GM19328 (cell line): ENCODE data around the gene VCL.
"Not testable (repeated sequence)": the region's sequence is repeated elsewhere in the genome, so short reads cannot be mapped to it uniquely, and the experiment has no call there.

ENCODE experiments used
- ATAC-seq: cut with Tn5 transposase; IDR thresholded peaks from one replicate; pipeline ENCODE4 v1.9.1; 2021; ENCODE audit warnings: mild to moderate bottlenecking, moderate library complexity; ENCODE audit not compliant: unreplicated experiment

The VCL gene

DNA sequence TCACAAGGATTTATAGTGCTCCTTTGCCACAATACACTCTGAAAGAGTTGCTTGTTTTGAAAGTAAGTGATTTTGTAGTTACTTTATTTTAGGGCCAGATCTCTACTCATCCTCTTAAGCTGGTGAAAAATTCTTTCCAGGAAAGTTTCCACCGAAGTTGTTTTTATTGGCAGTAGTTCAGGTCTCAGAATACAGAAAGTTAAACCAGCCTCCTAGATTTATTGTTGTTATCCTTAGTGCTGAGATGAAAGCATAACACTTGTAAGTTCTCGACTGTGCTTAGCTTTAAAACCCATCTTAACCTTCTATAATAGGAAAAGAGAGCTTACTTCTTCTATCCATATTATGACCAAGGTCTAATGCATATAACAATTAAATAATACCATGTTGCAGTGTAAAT, 147.2 kb downstream of the VCL start:
- ATAC-seq, result no peak

DNA sequence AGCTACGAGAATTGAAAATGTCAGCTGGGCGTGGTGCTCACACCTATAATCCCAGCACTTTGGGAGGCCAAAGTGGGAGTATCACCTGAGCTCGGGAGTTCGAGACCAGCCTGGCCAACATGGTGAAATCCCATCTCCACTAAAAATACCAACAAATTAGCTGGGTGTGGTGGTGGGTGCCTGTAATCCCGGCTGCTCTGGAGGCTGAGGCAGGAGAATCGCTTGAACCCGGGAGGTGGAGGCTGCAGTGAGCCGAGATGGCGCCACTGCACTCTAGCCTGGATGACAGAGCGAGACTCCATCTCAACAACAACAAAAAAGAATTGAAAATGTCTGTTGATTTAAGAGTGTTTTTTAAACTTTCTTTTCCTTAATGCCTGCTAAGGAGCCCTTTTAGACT, 149.1 kb downstream of the VCL start:
- ATAC-seq, result not testable (repeated sequence)

DNA sequence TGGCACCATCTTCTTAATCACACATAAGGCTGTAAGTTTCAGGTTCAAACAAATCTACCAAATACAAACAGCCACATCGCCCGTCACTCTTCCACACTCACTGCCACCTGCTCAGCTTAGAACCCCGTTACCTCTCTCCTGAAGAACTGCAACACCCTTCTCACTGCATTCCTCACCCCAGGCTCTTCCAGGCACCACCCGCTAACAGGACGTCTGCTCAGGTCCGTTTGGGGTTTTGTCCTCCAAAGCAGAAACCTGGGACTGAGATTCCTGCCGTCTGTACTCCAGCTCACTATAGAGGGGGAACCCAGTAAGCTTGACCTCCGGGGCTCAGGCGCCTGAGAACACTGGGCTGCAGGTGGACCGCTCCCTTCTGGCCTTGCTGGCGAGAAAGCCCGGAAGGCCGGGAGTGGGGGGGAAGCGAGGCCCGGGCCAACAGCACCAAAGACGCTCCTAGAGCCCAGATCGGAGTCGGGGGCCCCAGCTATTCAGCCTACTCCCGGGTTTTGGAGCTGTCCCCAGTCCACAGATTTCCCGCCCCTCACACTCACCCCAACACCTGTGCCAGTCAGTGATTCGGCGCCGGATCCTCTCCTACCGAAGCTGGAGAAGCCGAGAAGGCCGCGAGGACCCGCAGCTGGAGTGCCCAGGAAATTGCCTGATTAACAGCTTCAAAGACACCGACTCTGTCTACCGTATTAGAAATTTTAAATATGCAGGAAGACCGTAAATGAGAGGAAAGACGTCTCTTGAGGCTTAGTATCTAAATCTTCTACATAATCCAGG, 152.5 kb downstream of the VCL start, which contains the start of gene AP3M1:
Gene AP3M1 (minus strand): TSS at position 625 of the 786 bp plus-strand sequence. CDS start 12,449 bp downstream, outside the sequence.
- ATAC-seq, result peak; percentile 38

DNA sequence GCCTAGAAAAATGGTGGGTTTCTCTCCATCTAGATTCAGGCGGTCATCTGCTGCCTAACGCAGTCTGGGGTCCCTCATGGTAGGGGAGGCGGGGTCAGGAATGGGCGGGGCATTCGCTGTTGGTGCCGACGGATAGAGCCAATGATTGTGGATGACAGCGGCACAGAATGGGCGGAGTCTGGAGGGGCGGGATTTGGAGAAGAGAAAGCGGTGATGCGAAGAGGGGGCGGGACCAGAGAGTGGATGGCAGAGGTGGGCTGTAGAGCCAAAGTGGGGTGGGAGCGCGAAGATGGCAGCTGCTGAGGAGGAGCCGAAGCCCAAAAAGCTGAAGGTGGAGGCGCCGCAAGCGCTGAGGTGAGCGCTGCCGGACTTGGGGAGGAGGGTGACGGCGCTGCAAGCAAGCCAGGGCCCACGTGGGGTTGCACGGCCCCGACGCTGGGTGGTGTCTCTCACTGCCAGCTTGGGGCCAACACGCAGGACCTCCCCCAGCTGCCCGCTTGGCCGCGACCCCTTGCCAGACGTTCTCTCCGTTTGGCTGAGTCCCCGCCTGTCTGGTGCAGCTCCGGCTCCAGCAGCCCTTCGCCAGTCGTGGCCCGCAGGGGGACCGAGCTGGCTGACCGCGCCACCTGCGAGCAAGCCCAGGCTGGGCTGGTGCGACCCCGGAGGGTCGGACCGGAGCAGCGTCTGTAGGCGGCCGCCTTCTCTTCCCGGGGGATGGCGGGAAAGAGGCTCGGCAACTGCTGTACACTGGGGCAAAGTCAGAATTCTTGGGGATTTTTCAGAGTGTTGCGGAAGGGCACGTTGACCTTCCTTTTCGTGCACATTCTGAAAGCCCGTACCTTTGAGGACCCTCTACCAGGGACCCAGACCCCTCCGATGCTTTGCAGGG, 153.3 kb downstream of the VCL start, which contains the start of gene ADK:
Gene ADK (plus strand): TSS at position 232 of the 889 bp plus-strand sequence. CDS start 58 bp downstream, at position 290.
- ATAC-seq, result peak; percentile 78

DNA sequence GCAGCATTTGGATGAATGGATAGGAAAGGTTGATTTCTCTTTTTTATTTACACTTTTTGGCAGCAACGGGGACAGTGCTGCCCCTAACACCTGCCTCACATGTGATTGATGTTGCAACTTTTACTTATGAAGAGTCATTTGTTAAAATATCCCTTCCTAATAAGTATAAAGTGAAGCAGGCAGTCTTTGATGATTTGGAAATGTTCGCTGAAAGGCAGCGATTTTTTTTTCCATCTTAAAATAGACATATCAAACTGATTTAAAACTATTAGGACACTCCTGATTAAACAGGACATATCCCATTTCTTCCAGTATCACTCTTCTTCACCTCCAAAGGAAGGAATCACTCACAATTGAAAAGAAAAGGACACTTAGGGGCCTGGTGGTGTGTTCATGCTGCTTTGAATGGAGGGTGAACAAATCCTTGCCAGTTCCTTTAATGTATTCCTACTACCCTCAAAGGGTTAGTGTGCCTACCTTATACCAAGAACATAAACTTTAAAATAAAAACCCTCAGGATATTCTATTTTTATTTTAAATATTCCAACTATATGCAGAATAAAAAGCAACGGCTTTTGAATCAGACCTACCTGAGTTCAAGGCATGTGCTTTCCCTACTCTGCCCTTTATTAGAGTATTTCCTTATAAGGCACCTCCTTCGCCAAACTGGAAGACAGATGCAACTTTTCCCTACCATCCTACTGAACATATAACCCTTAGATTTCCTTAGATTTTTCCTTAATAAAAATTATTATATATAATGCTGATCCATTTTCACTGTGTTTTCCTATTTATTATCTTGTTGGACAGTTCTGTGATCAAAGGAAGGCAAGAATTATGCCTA, 154.2 kb downstream of the VCL start:
- ATAC-seq, result no peak

DNA sequence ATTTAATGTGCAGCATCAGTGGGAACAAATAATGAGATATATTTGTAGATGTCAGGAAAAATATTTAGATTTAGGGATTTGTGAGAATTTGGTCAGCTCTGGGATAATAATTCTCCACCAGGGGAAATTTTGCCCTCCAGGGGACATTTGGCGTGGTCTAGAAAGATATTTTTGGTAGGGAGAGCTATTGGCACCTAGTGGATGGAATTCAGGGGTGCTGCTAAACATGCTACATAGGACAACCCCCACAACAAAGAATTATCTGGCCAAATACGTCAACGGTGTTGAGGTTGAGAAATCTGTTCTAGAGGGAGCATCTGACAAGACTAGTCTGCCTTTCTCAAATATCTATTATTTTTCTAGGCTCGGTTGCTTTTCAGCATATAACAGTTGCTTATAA, 155.2 kb downstream of the VCL start:
- ATAC-seq, result no peak

DNA sequence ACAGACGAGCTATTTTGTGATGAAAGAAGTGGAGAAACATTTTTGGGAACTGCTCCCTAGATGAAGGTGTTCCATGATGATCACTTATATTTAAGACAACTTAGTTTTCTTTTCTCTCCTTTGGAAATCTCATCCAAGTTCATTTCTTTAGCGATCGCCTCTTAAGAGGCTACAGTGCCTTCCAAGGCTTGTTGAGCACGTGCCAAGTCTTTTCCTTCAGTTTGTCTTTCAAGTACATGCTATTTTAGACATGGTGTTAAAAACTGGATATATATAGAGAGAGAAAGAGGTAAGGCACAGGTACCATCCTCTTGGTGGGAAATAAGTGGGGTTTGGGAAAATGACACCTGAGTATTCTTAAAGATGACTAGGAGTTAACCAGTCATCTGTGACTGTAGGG, 155.8 kb downstream of the VCL start:
- ATAC-seq, result no peak

DNA sequence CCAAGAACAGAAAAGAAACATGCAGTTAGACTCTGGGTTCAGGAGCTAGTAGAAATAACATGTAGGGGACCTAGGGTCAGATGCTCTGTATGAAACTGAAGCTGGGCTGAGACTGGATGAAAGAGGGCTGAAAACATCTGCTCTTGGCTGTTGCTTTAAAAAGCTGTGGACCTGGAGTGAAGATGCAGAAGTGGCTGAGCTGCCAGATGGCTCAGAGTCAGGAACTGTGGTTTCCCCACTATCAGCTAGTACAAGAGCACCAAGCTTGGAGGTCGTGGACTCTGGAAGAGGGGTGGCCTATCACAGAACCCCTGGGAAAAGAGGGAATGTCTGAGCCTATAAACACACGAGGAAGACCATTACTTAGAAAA, 159.0 kb downstream of the VCL start:
- ATAC-seq, result no peak

DNA sequence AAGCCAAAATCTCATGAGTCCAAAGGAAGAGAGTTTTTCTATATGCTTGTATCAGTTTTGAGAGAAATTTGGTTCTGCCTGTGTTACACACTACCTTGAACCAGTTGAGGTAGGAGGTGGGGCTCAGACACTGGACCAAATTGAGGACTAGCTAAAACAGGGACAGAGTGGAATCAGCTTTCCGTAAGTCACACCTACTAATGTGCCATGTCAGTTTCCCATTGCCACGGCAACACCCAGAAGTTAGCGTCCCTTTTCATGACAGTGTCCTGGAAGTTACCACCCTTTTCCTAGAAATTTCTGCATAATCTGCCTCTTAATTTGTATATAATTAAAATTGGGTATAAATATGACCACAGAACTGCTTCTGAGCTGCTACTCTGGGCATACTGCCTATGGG, 162.1 kb downstream of the VCL start:
- ATAC-seq, result no peak

DNA sequence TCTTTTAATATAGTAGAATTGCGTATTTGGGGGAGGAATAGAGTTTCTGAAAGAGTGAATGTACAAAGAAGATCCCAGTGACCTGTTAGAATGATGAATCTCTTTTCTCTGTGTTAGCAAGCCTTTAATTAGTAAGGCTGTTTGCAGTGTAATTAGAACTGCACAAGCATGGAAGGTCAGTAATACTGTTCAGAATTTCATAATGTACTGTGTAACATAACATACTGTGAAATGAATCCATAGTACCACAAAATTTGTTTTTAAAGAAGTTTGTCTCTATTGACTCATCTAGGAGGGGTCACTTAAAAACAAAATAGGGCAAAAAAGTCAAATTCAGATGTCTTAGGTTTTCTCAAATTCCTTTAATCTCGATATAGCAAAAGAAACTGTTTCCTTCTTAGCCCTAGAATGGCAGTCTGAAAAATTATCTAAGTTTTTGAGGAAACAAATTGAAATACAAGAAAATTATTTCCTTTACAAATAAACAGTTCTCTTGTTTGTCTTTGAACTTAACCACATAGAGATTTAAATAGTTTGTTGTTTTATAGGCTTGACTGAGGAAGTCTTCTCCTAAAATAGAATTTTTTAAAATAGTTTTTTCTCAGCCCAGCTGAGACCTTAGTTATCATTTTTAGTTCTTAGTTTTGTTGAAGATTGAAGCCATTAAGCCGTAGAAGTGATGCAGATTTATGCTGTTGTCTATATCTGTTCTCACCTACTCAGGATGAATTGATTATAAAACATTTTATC, 165.6 kb downstream of the VCL start:
- ATAC-seq, result no peak

DNA sequence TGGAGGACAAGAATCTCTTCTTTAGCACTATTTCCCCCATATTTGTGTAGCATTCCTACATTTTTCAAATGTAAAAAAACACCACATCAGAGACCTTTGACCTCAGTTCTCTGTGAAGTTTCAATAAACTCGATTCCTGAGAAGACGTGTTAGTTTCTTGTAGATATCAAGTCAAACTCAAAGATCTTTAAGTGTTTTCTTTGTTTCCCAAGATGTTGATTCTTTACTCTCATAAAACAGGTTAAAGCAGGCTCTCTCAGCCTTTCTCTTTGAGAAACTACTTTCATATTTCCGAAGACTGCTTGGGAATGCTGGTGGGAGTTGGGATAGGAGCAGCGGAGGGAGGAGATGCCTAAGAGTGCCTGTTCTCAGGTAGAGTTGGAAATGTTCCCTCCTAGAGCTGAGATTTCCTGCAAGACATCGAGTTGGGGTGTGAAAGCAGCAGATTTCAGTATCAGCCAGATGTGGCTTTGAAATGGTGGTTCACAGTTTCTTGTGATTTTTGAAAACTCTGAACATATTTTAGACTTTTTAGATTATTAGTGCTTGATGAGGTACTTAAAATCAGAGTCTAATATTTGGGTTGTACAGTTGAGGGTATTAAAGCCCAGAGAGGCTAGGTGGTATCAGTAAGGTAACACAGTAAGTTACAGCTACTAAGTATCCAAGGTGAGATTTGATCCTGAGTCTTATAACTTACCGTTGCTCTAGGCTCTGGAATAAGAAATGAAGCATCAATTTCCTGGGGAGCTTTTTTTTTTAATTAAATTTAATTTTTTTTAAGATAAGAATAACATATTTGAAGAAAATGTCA, 167.0 kb downstream of the VCL start:
- no peak for ATAC-seq

DNA sequence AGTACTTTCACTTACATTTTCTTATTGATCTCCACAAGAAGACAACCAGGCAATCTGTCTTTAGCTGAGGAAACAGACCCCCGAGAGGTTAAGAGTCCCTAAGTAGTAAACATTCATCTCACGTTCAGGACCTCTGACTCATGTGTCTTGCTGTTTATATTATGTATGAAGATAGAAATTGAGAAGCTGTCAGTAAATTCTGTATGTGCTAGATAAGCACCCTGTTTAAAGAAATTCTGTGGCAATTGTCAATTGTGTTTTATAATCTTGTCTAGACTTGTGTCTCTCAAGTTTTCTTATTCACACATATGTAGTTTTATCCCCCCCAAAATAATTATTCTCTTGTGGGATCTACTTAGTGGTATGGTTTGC, 167.6 kb downstream of the VCL start:
- no peak for ATAC-seq

DNA sequence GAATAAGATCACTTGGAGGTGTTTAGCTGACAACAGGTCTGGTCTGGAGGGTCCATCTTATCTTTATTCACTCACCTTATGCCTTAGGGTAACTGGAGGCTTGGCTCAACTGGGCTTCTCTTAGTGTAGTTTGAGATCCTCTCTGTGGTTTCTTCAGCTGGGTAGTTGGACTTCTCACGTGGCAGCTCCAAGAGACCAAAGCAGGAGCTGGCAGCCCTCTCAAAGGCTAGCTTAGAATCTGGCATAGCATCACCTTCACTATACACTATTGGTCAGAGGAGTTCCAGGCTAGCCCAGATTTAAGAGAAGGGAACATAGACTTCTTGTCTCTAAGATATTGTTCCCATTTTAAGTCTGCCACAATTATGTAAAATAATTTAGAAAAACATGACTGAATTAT, 169.5 kb downstream of the VCL start:
- no peak for ATAC-seq
